Prostate gland (tissue), 2 donors: ENCODE measurements around the gene MPPE1. TPM values are rescaled to one million over a fixed set of nuclear protein-coding genes. Genes with fewer than 3 reads are reported as not detected.
A peak's percentile ranks its signal among the peaks of the same experiment; 100 is the strongest.

Source experiments
- DNase-seq: peaks from one replicate; pipeline ENCODE4 v3.0.0-alpha.2; 2019; ENCODE audit warnings: low spot score
- H3K27ac ChIP-seq, 2 donors: fragments of 200-600 bp; sonication (generic); 2 replicates each; pipeline ENCODE4 v1.5.1; 2017 to 2019
- H3K27me3 ChIP-seq: fragments of 200-600 bp; sonication (generic); replicated peaks from 2 replicates; pipeline ENCODE4 v1.5.1; 2019; ENCODE audit not compliant: insufficient read depth
- H3K36me3 ChIP-seq, 2 donors: fragments of 200-600 bp; sonication (generic); 1 replicate in 1 of 2; 2 replicates in 1 of 2; pipeline versions ENCODE4 v1.5.1 to v1.8.1; 2017 to 2019
- H3K4me1 ChIP-seq: fragments of 200-600 bp; sonication (generic); replicated peaks from 2 replicates; pipeline ENCODE4 v1.5.1; 2019
- H3K4me3 ChIP-seq, 2 donors: fragments of 200-600 bp; sonication (generic); 2 replicates each; pipeline ENCODE4 v1.5.1; 2017 to 2019
- H3K9me3 ChIP-seq: fragments of 200-600 bp; sonication (generic); 2 replicates; pipeline ENCODE4 v1.5.1; 2017
- CTCF ChIP-seq, 4 experiments: fragments of 200-600 bp in 2 of 4; fragments of 450-650 bp in 2 of 4; sonication (generic) in 2 of 4; IDR thresholded peaks; 1 replicate in 3 of 4; 2 replicates in 1 of 4; pipeline ENCODE4 v1.5.1; 2016 to 2019; ENCODE audit warnings: antibody characterized with exemption in 4 of 4, mild to moderate bottlenecking in 2 of 4, moderate library complexity in 2 of 4
- POLR2A ChIP-seq: fragments of 450-650 bp; IDR thresholded peaks from one replicate; pipeline ENCODE4 v1.6.1; 2016; ENCODE audit warnings: antibody characterized with exemption, mild to moderate bottlenecking
- POLR2AphosphoS5 ChIP-seq: sonication (generic); formaldehyde crosslinking; IDR thresholded peaks from one replicate; pipeline ENCODE4 v1.6.1; 2017; ENCODE audit warnings: antibody characterized with exemption
- WGBS: methylation state at CpG from one replicate; pipeline ENCODE4 v1.1.5; 2018; 5-methylcytosine and 5-hydroxymethylcytosine counted together
- intact Hi-C: fragments of 100-400 bp; cut with DNase I; formaldehyde crosslinking; loops from one replicate; pipeline ENCODE4 v1.14.2; 2022
- total RNA-seq, 2 donors: library from RNA; depleted of rRNA; stranded (reverse); fragments of >200 nt; gene quantifications; one replicate each; pipeline ENCODE4 v1.1.0, GENCODE V29; 2016

MPPE1 gene
- total RNA-seq, 2 donors from 2014 or later, result 19.3 to 29.1 TPM

- 66% methylated on average over 20 of the region's 20 CpGs for WGBS
- peaks cover 5% of the 10 kb centered on the region for H3K4me1 ChIP-seq
- H3K27ac ChIP-seq, result no peak overlapping the region
- intact Hi-C loops, result no loop called here
- peak overlapping the region; percentile 76 to 92 for H3K4me3 ChIP-seq
- no peak for DNase-seq
- H3K36me3 ChIP-seq, result no peaks in the 10 kb centered on the region
- no peaks in the 10 kb centered on the region for H3K9me3 ChIP-seq
- no peaks in the 10 kb centered on the region for H3K27me3 ChIP-seq
- TF ChIP-seq POLR2AphosphoS5, result no peak
- no peak for TF ChIP-seq POLR2A
- TF ChIP-seq CTCF (IDR thresholded peaks at IDR 0.05), result no peak
Measured at GRCh38 chr18:11906926-11907874, 917 bp downstream of the MPPE1 start.

GRCh38 chr18:11906176-11906575 is 1.9 kb downstream of the MPPE1 start:
- Histone ChIP-seq H3K4me3 (no peak overlapping the region), H3K27ac (no peak overlapping the region), H3K36me3 (no peaks in the 10 kb centered on the region), H3K4me1 (peaks cover 5% of the 10 kb centered on the region), H3K9me3 (no peaks in the 10 kb centered on the region), H3K27me3 (no peaks in the 10 kb centered on the region)
- intact Hi-C loops, result no loop called here
- no peak for TF ChIP-seq POLR2AphosphoS5
- TF ChIP-seq CTCF (IDR thresholded peaks at IDR 0.05), result no peak
- TF ChIP-seq POLR2A, result no peak
- no peak for DNase-seq
- WGBS, result 84% methylated on average over 1 of the region's 1 CpG

- Histone ChIP-seq H3K4me3 (no peak overlapping the region), H3K36me3 (no peaks in the 10 kb centered on the region), H3K9me3 (no peaks in the 10 kb centered on the region), H3K27me3 (no peaks in the 10 kb centered on the region), H3K27ac (no peak overlapping the region), H3K4me1 (peaks cover 5% of the 10 kb centered on the region)
- no peak for DNase-seq
- TF ChIP-seq POLR2AphosphoS5 (no peak), CTCF (IDR thresholded peaks at IDR 0.05) (no peak), POLR2A (no peak)
- 79% methylated on average over 4 of the region's 4 CpGs for WGBS
- intact Hi-C loops, result no loop called here
Measured at GRCh38 chr18:11905613-11906012, 2.5 kb downstream of the MPPE1 start.

- no peaks in the 10 kb centered on the region for H3K36me3 ChIP-seq
- peaks cover 5% of the 10 kb centered on the region for H3K4me1 ChIP-seq
- H3K9me3 ChIP-seq, result no peaks in the 10 kb centered on the region
- H3K27me3 ChIP-seq, result no peaks in the 10 kb centered on the region
- 60% methylated on average over 7 of the region's 7 CpGs for WGBS
- no peak for DNase-seq
- TF ChIP-seq CTCF (IDR thresholded peaks at IDR 0.05) (no peak), POLR2A (no peak), POLR2AphosphoS5 (no peak)
- no peak overlapping the region for H3K27ac ChIP-seq
- intact Hi-C loops, result no loop called here
- H3K4me3 ChIP-seq, result no peak overlapping the region
Measured at GRCh38 chr18:11902522-11903292, 5.4 kb downstream of the MPPE1 start.
